LoVo (cell line): Measurements from ENCODE around the gene DENND1A.
"Not testable (repeated sequence)": the region's sequence is repeated elsewhere in the genome, so short reads cannot be mapped to it uniquely, and the experiment has no call there.

Experiments
- DNase-seq: peaks from one replicate; pipeline ENCODE4 v3.0.0-alpha.2; 2016; ENCODE audit warnings: low spot score

The DENND1A gene

DNA sequence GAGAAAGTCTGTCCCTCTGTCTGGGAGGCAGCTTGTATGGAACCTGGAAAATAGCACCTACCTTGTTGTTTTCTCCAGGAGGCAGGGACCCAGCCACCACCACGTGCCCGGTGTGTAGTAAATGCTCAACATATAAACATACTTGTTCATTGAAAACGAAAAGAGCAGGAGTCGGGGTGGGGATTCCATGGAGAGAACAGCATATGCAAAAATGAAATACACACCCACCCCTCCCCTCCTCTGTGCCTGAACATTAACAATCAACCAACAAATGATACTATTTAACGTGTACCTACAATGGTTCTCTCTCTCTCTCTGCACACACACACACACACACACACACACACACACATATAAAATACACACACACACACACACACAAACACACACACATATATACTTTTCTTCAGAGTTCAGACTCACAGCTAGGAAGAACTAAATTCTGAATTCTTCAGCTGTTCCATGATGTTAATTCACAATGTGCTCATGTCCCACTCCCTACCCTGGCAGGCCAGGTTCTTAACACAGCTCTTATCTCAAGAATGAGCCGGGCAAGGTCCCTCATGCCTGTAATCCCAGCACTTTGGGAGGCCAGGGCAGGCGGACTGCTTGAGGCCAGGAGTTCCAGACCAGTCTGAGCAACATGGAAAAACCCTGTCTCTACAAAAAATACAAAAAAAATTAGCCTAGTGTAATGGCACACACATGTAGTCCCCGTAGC lies 16.3 kb upstream of the DENND1A start:
- no peak for DNase-seq

DNA sequence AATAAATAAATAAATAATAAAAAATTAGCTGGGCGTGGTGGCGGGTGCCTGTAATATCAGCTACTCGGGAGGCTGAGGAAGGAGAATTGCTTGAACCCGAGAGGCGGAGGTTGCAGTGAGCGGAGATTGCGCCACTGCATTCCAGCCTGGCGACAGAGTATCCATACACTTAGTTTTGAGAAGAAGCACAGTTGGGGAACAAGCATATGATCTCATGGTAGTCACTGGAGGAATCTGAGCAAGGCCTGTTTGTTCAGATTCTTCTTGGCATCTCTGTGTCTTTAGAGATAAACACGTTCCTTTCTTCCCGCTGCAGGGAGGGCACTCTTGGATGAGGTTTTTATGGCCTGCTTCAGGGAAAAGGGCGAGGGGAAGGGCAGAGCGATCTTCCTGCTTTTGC lies 15.6 kb upstream of the DENND1A start:
- DNase-seq: no peak

GRCh38 chr9:123944464-123944863 lies 14.5 kb upstream of the DENND1A start:
- not testable (repeated sequence) for DNase-seq

DNA sequence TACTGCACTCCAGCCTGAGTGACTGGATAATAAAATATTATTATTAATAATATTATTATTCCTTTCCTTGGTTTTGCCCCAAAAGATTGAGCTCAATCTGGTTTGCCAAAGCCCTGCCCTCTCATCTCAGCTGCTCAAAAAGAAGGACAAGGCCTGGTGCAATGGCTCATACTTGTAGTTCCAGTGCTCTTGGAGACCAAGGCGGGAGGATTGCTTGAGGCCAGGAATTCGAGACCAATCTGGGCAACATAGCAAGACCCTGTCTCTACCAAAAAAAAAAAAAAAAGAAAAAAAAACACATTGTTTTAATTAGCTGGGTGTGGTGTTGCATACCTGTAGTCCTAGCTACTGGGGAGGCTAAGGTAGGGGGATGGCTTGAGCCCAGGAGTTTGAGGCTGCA lies 13.7 kb upstream of the DENND1A start:
- DNase-seq: no peak

- DNase-seq: no peak
These were observed 12.6 kb upstream of the DENND1A start for GRCh38 chr9:123942542-123942941.

- DNase-seq: no peak
These were observed 11.7 kb upstream of the DENND1A start for GRCh38 chr9:123941524-123942070.

- DNase-seq: no peak
These were observed 11.0 kb upstream of the DENND1A start for GRCh38 chr9:123940721-123941523.

DNA sequence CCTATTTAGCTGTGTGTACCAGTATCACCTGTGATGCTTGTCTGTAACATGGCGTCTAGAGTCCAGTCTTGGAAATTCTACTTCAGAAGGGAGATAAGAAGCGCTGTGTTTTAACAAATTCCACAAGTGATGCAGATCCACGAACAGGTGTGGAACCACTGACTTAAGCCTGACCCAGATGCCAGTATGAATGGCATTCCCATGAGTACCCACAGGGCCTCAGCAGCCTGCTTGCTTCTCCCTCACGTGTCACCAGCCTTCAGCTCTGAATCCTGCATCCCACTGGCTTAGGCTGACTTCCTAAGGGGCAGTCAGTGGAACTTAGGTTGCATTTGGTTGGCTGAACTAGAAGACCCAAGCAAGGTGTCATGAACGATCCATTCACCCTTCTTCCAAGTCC lies 8.5 kb upstream of the DENND1A start:
- no peak for DNase-seq

- not testable (repeated sequence) for DNase-seq
These were observed 6.6 kb upstream of the DENND1A start for GRCh38 chr9:123936575-123936974.

- DNase-seq: peak; percentile 85
These were observed 3.7 kb upstream of the DENND1A start for GRCh38 chr9:123933440-123934212.

GRCh38 chr9:123929177-123929869 lies 603 bp downstream of the DENND1A start:
- DNase-seq: no peak

DNA sequence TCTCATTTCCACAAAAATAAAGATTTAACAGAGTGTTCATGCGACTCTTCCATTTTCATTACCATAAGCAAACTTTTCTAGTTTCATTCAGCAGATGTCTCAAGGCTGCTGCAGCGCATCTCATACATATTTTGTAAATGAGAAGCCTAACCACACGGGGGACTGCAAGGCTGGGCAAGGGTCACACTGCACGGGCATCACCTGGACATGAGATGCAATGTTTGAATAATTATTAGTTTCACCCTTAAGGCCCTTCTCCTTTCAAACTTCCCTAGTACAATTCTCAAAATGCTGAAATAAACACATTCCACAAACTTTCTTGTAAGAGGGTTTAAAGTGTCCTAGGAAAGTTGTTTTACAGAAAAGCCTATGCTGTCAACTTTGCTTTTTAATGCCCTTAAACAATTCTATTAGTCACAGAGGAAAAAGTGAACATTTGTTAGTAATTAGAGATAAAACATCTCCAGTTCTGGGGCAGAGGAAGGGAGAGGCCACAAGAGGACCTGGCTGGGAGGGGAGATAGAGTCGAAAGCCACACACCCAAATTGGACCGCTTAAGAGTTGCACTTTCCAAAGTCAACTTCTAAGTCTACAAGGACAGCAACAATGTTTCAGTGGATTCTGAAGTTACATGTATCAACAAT lies 1.3 kb downstream of the DENND1A start:
- no peak for DNase-seq

DNA sequence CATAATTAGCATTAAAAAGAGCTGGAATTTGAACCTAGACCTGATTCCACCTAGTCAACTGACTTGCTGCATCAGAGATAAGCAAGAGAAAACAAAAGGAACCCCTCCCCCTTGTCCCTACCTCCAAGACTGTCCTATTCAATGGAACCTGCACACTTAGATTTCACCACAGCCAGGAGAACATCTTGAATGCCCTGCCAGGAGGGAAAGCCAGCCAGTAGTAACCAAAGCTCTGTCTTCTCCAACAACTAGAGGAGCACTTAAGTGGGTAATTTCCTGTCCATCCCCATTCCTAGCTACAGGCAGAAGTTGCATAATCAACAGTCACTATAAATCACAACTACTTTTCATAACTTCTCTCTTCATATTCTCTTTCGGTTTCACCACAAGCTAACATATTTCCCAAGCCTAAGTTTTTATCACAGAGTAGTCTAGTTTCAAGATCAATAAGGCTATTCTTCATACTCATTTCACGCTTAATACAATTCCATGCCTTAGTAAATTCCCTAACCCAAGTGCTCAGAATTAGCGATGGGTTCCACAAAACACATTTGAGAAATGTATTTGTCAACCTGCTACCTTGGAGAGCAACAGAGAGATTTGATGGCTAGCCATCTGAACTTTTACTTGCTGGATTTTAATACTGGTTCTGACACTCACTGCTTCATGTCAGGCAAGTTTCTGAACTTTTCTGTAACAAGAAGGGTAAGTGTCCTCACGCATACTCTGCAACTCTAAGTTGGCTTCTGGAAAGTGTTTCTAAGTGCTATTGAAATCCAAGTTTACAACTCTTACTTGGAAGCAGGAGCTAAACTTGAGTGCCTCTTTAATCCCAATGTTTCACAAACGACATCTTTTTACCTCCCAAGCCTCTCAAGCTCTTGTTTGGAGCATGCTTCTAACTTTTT lies 2.0 kb downstream of the DENND1A start:
- DNase-seq: peak; percentile 49

DNA sequence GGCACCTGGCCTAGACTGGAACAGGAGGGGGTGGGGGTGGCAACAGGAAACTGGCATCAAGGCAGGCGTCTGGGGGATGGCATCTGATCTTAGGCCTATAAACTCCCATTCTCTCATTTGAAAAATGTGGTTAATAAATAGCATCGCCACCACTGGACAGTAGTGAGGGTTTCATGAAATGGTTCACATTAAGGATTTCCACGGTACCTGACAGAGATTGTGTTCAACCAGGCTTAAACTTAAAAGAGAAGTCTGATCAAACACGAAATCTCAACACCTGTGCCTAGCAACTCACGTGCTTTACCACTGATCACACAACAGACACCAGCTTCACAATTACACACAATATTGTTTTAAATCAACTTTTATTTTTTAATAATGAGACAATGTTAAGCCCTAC lies 3.0 kb downstream of the DENND1A start:
- DNase-seq: no peak

GRCh38 chr9:123925819-123926218 lies 4.1 kb downstream of the DENND1A start:
- DNase-seq: peak; percentile 27

GRCh38 chr9:123925161-123925560 lies 4.8 kb downstream of the DENND1A start:
- DNase-seq: no peak

- no peak for DNase-seq
These were observed 5.2 kb downstream of the DENND1A start for GRCh38 chr9:123924727-123925126.

DNA sequence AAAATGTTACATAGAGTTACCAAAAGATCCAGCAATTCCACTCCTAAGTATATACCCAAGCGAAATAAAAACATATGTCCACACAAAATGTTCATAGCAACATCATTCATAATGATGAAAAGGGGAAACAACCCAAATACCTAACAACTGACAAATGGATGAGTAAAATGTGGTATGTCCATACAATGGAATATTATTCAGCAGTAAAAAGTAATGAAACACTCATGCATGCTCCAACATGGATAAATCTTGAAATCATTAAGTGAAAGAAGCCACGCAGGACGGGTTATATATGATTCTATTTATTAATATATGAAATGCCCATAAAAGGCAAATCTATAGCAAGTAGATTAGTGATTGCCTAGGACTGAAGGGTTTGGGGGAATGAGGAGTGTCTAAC lies 6.0 kb downstream of the DENND1A start:
- no peak for DNase-seq

GRCh38 chr9:123923377-123923776 lies 6.5 kb downstream of the DENND1A start:
- no peak for DNase-seq

DNA sequence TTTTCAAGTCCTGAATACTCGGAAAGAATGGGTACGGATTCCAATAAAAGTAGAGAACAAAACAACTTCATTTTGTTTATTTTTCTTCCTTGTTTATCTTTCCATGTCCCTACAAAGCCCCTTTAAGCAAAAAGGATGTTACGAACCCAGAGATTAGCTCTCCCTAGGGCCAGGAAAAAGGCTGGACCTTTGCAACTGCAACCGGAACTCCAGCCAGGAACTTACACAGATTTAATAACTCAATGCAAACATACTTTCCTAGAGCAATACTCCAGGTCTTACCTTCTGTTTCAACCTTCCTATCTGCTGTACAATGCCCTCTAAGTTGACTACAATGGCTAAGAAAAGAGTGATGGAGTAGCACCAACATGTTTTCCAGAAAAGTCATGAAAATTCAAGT lies 7.0 kb downstream of the DENND1A start:
- DNase-seq: no peak
